MM.1S (cell line): Measurements from ENCODE around the gene GJA8.

Source experiments
- DNase-seq: peaks from one replicate; pipeline ENCODE4 v3.0.0-alpha.2; 2015
- H2AFZ ChIP-seq: fragments of 300-600 bp; sonication (generic); 2 replicates; pipeline ENCODE4 v1.6.0; 2016; ENCODE audit warnings: antibody characterized with exemption, low read length
- H3F3A ChIP-seq: fragments of 300-600 bp; sonication (generic); 2 replicates; pipeline ENCODE4 v1.6.1; 2016; ENCODE audit warnings: mild to moderate bottlenecking, antibody characterized with exemption, low read length, moderate library complexity, mixed read lengths; ENCODE audit not compliant: insufficient read depth
- H3K27ac ChIP-seq: fragments of 300-600 bp; sonication (generic); 2 replicates; pipeline ENCODE4 v1.5.1; 2016; ENCODE audit warnings: mild to moderate bottlenecking, low read length
- H3K27me3 ChIP-seq: fragments of 300-600 bp; sonication (generic); replicated peaks from 2 replicates; pipeline ENCODE4 v1.6.0; 2016; ENCODE audit warnings: low read length; ENCODE audit not compliant: insufficient read depth
- H3K36me3 ChIP-seq: fragments of 300-600 bp; sonication (generic); replicated peaks from 2 replicates; pipeline ENCODE4 v1.6.1; 2016; ENCODE audit warnings: mild to moderate bottlenecking, low read length, mixed read lengths; ENCODE audit not compliant: insufficient read depth
- H3K4me1 ChIP-seq: fragments of 300-600 bp; sonication (generic); 2 replicates; pipeline ENCODE4 v1.6.1; 2016; ENCODE audit warnings: low read length, mixed read lengths
- H3K4me2 ChIP-seq: fragments of 300-600 bp; sonication (generic); 2 replicates; pipeline ENCODE4 v1.6.0; 2016; ENCODE audit warnings: low read depth, low read length
- H3K4me3 ChIP-seq: fragments of 300-600 bp; sonication (generic); 2 replicates; pipeline ENCODE4 v1.5.1; 2016; ENCODE audit warnings: low read length, mixed read lengths
- H3K79me2 ChIP-seq: fragments of 300-600 bp; sonication (generic); 2 replicates; pipeline ENCODE4 v1.6.1; 2016; ENCODE audit warnings: mixed run types, low read length, mixed read lengths
- H3K9ac ChIP-seq: fragments of 300-600 bp; sonication (generic); 2 replicates; pipeline ENCODE4 v1.6.1; 2016; ENCODE audit warnings: low read length, mixed read lengths
- H3K9me2 ChIP-seq: fragments of 300-600 bp; sonication (generic); replicated peaks from 2 replicates; pipeline ENCODE4 v1.6.1; 2016; ENCODE audit warnings: mild to moderate bottlenecking, low read length, mixed read lengths; ENCODE audit not compliant: insufficient read depth
- H3K9me3 ChIP-seq: fragments of 300-600 bp; sonication (generic); replicated peaks from 2 replicates; pipeline ENCODE4 v1.6.1; 2016; ENCODE audit warnings: mild to moderate bottlenecking, low read length, mixed read lengths; ENCODE audit not compliant: insufficient read depth
- H4K20me1 ChIP-seq: fragments of 300-600 bp; sonication (generic); 2 replicates; pipeline ENCODE4 v1.6.1; 2016; ENCODE audit warnings: mild to moderate bottlenecking, low read length, moderate library complexity, mixed read lengths; ENCODE audit not compliant: insufficient read depth
- CTCF ChIP-seq: fragments of 300-600 bp; sonication (generic); IDR thresholded peaks from 2 replicates; pipeline ENCODE4 v1.5.1; 2016; ENCODE audit warnings: antibody characterized with exemption, low read length, mixed read lengths
- EZH2 ChIP-seq: fragments of 300-600 bp; sonication (generic); optimal IDR thresholded peaks from 2 replicates; pipeline ENCODE3; 2017; ENCODE audit warnings: low read depth, mild to moderate bottlenecking, antibody characterized with exemption, low read length, mixed read lengths
- EZH2phosphoT487 ChIP-seq: fragments of 300-600 bp; sonication (generic); IDR thresholded peaks from 2 replicates; pipeline ENCODE4 v1.6.1; 2018; ENCODE audit warnings: antibody characterized with exemption, low read length

Gene GJA8

GRCh38 chr1:147878022-147878421, 24.6 kb upstream of the GJA8 start:
- no peak overlapping the region for H3K27ac ChIP-seq
- H3K9ac ChIP-seq: no peak overlapping the region
- no peaks in the 10 kb centered on the region for H3K27me3 ChIP-seq
- no peaks in the 10 kb centered on the region for H3K4me1 ChIP-seq
- H4K20me1 ChIP-seq: no peaks in the 10 kb centered on the region
- H3K79me2 ChIP-seq: no peaks in the 10 kb centered on the region
- H3F3A ChIP-seq: no peaks in the 10 kb centered on the region
- H3K9me2 ChIP-seq: no peaks in the 10 kb centered on the region
- H3K4me2 ChIP-seq: no peak overlapping the region
- H3K9me3 ChIP-seq: no peaks in the 10 kb centered on the region
- TF ChIP-seq CTCF (no peak), EZH2phosphoT487 (no peak), EZH2 (no peak)
- H2AFZ ChIP-seq: no peak overlapping the region
- DNase-seq: no peak
- no peaks in the 10 kb centered on the region for H3K36me3 ChIP-seq
- H3K4me3 ChIP-seq: no peak overlapping the region

GRCh38 chr1:147879911-147880310, 22.7 kb upstream of the GJA8 start:
- no peak for TF ChIP-seq EZH2phosphoT487
- TF ChIP-seq EZH2: no peak
- TF ChIP-seq CTCF: no peak
- H3K79me2 ChIP-seq: no peaks in the 10 kb centered on the region
- no peak overlapping the region for H3K4me2 ChIP-seq
- no peak overlapping the region for H3K9ac ChIP-seq
- no peaks in the 10 kb centered on the region for H4K20me1 ChIP-seq
- no peaks in the 10 kb centered on the region for H3F3A ChIP-seq
- no peaks in the 10 kb centered on the region for H3K36me3 ChIP-seq
- H3K27me3 ChIP-seq: no peaks in the 10 kb centered on the region
- no peaks in the 10 kb centered on the region for H3K9me2 ChIP-seq
- H3K4me1 ChIP-seq: no peaks in the 10 kb centered on the region
- H2AFZ ChIP-seq: no peak overlapping the region
- no peak for DNase-seq
- H3K9me3 ChIP-seq: no peaks in the 10 kb centered on the region
- H3K27ac ChIP-seq: no peak overlapping the region
- H3K4me3 ChIP-seq: no peak overlapping the region

GRCh38 chr1:147882535-147882934, 20.1 kb upstream of the GJA8 start:
- H3K27ac ChIP-seq: no peak overlapping the region
- no peaks in the 10 kb centered on the region for H4K20me1 ChIP-seq
- no peaks in the 10 kb centered on the region for H3K27me3 ChIP-seq
- TF ChIP-seq EZH2phosphoT487 (no peak), EZH2 (no peak), CTCF (no peak)
- H3K4me2 ChIP-seq: no peak overlapping the region
- H2AFZ ChIP-seq: no peak overlapping the region
- no peaks in the 10 kb centered on the region for H3K9me3 ChIP-seq
- H3K4me3 ChIP-seq: no peak overlapping the region
- no peaks in the 10 kb centered on the region for H3K4me1 ChIP-seq
- H3K9me2 ChIP-seq: no peaks in the 10 kb centered on the region
- H3K36me3 ChIP-seq: no peaks in the 10 kb centered on the region
- no peak for DNase-seq
- H3F3A ChIP-seq: no peaks in the 10 kb centered on the region
- no peaks in the 10 kb centered on the region for H3K79me2 ChIP-seq
- no peak overlapping the region for H3K9ac ChIP-seq
